Keratinocyte (primary cell): ENCODE results near the gene CD79A.

Source experiments
- CTCF ChIP-seq, 3 experiments: IDR thresholded peaks in 1 of 3; conservative IDR thresholded peaks in 1 of 3; optimal IDR thresholded peaks in 1 of 3; 2 replicates in 2 of 3; 3 replicates in 1 of 3; pipeline versions ENCODE3 to v1.5.1; 2011; ENCODE audit warnings: low read length in 3 of 3, mild to moderate bottlenecking in 3 of 3, moderate library complexity in 2 of 3, control low read depth in 1 of 3, inconsistent platforms in 1 of 3; ENCODE audit not compliant: insufficient read depth in 2 of 3; ENCODE audit errors: extremely low read depth in 1 of 3
- EZH2 ChIP-seq: IDR thresholded peaks from one replicate; pipeline ENCODE4 v1.6.1; 2012; ENCODE audit warnings: inconsistent platforms, mild to moderate bottlenecking, low read length, moderate library complexity

- TF ChIP-seq CTCF (optimal IDR thresholded peaks at IDR 0.05 in 1 of 3, IDR thresholded peaks at IDR 0.05 in 1 of 3, conservative IDR thresholded peaks at IDR 0.05 in 1 of 3; ENCODE audit: extremely low read depth in 1 of 3, insufficient read depth in 2 of 3, low read length in 3 of 3) (no peak), EZH2 (no peak)
Measured at GRCh38 chr19:41861846-41862245, 15.2 kb upstream of the CD79A start.
